ENCODE measurements around the gene SPCS3. TPM values are rescaled to one million over a fixed set of nuclear protein-coding genes. Genes with fewer than 3 reads are reported as not detected.

SPCS3 gene
- total RNA-seq, 4 donors from 2014 or later: 31.2 to 47.3 (median 38.3) TPM

GRCh38 chr4:176306837-176307665 is 12.7 kb upstream of the SPCS3 start:
- TF ChIP-seq POLR2A (IDR thresholded peaks at IDR 0.05): no peak
- TF ChIP-seq, protein P1, sequence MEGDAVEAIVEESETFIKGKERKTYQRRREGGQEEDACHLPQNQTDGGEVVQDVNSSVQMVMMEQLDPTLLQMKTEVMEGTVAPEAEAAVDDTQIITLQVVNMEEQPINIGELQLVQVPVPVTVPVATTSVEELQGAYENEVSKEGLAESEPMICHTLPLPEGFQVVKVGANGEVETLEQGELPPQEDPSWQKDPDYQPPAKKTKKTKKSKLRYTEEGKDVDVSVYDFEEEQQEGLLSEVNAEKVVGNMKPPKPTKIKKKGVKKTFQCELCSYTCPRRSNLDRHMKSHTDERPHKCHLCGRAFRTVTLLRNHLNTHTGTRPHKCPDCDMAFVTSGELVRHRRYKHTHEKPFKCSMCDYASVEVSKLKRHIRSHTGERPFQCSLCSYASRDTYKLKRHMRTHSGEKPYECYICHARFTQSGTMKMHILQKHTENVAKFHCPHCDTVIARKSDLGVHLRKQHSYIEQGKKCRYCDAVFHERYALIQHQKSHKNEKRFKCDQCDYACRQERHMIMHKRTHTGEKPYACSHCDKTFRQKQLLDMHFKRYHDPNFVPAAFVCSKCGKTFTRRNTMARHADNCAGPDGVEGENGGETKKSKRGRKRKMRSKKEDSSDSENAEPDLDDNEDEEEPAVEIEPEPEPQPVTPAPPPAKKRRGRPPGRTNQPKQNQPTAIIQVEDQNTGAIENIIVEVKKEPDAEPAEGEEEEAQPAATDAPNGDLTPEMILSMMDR (IDR thresholded peaks at IDR 0.05): no peak

GRCh38 chr4:176307666-176307930 is 12.2 kb upstream of the SPCS3 start:
- Histone ChIP-seq H3K4me1 (no peaks in the 10 kb centered on the region), H3K4me3 (no peak overlapping the region), H3K36me3 (no peaks in the 10 kb centered on the region), H3K9me3 (no peaks in the 10 kb centered on the region), H3K27me3 (no peaks in the 10 kb centered on the region), H3K27ac (no peak overlapping the region)
- TF ChIP-seq, protein P1 (IDR thresholded peaks at IDR 0.05): no peak
- TF ChIP-seq POLR2A (IDR thresholded peaks at IDR 0.05): no peak
- no peak for DNase-seq

More at GRCh38 chr4:176306837-176307665, 12.7 kb upstream of the SPCS3 start:
- no peaks in the 10 kb centered on the region for H3K9me3 ChIP-seq
- H3K36me3 ChIP-seq: no peaks in the 10 kb centered on the region
- no peak overlapping the region for H3K4me3 ChIP-seq
- no peaks in the 10 kb centered on the region for H3K4me1 ChIP-seq
- no peak for DNase-seq
- no peaks in the 10 kb centered on the region for H3K27me3 ChIP-seq
- H3K27ac ChIP-seq: no peak overlapping the region

GRCh38 chr4:176308441-176308840 is 11.3 kb upstream of the SPCS3 start:
- DNase-seq: no peak
- Histone ChIP-seq H3K27ac (no peak overlapping the region), H3K4me1 (no peaks in the 10 kb centered on the region), H3K27me3 (no peaks in the 10 kb centered on the region), H3K9me3 (no peaks in the 10 kb centered on the region), H3K4me3 (no peak overlapping the region), H3K36me3 (no peaks in the 10 kb centered on the region)
- TF ChIP-seq, protein P1 (IDR thresholded peaks at IDR 0.05): no peak
- no peak for TF ChIP-seq POLR2A (IDR thresholded peaks at IDR 0.05)

DNA sequence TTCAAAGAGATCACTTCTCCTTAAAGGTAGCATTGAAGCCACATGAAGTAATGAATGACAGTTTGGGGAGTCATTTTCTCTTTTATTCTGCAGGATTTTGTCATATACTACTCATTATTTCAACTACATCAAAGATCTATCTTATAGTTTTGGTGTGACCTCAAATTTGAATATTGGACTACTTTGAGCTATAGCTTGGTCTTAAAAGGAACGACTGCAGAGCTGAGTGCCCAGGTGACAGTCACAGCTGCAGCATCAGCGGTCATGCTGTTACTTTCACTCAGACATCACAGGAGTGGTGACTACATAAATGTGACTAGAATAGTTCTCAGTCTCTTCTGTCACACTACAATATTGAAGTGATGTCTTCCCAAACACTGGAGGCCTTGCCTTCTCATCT is 10.7 kb upstream of the SPCS3 start:
- Histone ChIP-seq H3K4me1 (no peaks in the 10 kb centered on the region), H3K9me3 (no peaks in the 10 kb centered on the region), H3K4me3 (no peak overlapping the region), H3K27ac (no peak overlapping the region), H3K27me3 (no peaks in the 10 kb centered on the region), H3K36me3 (no peaks in the 10 kb centered on the region)
- DNase-seq: no peak
- no peak for TF ChIP-seq POLR2A (IDR thresholded peaks at IDR 0.05)
- TF ChIP-seq, protein P1 (IDR thresholded peaks at IDR 0.05): no peak

DNA sequence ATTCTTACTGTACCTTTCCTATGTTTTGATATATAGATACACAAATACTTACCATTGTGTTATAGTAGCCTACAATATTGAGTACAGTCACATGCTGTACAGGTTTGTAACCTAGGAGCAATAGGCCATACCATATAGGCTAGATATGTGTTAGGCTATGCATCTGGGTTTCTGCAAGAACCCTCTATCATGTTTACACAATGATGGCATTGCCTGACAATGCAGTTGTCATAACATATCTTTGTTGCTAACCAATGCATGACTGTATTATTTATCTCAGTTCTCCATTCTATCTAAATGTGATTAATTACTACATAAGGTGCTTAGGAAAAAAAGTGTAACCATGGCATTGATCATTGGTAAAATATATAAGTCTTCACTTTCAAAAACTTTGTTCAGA is 10.0 kb upstream of the SPCS3 start:
- TF ChIP-seq, protein P1 (IDR thresholded peaks at IDR 0.05): no peak
- no peak for TF ChIP-seq POLR2A (IDR thresholded peaks at IDR 0.05)
- no peak overlapping the region for H3K4me3 ChIP-seq
- no peaks in the 10 kb centered on the region for H3K36me3 ChIP-seq
- DNase-seq: no peak
- H3K9me3 ChIP-seq: no peaks in the 10 kb centered on the region
- H3K4me1 ChIP-seq: no peaks in the 10 kb centered on the region
- no peak overlapping the region for H3K27ac ChIP-seq
- no peaks in the 10 kb centered on the region for H3K27me3 ChIP-seq

All from Peyer's patch (tissue), 4 donors.